Panc1 (cell line): ENCODE measurements around the gene GPHN. TPM values are rescaled to one million over a fixed set of nuclear protein-coding genes. Genes with fewer than 3 reads are reported as not detected.

Source experiments
- ATAC-seq: fragments of 200-7000 bp; cut with Tn5 transposase; 2 replicates; pipeline ENCODE4 v1.9.1; 2020; ENCODE audit warnings: mild to moderate bottlenecking, moderate library complexity
- BruUV-seq: library from RNA; stranded (reverse); fragments of 400-500 nt; replicated peaks from 2 replicates; lab custom pipeline; 2021; lab: Mats Ljungman, UMichigan
- CTCF ChIA-PET: fragments of 300-600 bp; sonication (Branson Sonifier 250); formaldehyde crosslinking; loops from one replicate; lab custom pipeline; 2022; ENCODE audit warnings: antibody characterized with exemption; lab: Charles Lee
- POLR2A ChIA-PET: fragments of 300-600 bp; sonication (Branson Sonifier 250); formaldehyde crosslinking; loops from one replicate; lab custom pipeline; 2022; ENCODE audit warnings: antibody characterized with exemption; lab: Charles Lee
- DNase-seq: peaks from one replicate; pipeline ENCODE4 v3.0.0-alpha.2; 2010; ENCODE audit warnings: low read depth, low spot score
- H3K27ac ChIP-seq: 2 replicates; pipeline ENCODE4 v1.5.1; 2011; ENCODE audit warnings: mild to moderate bottlenecking, low read length, inconsistent platforms
- H3K27me3 ChIP-seq: fragments of 200-500 bp; sonication (Bioruptor generic); 2 replicates; pipeline ENCODE4 v1.6.0; 2014; ENCODE audit warnings: low read length, inconsistent platforms; ENCODE audit not compliant: control insufficient read depth, insufficient read depth
- H3K36me3 ChIP-seq: fragments of 200-500 bp; sonication (Bioruptor generic); 2 replicates; pipeline ENCODE4 v1.5.1; 2014; ENCODE audit warnings: inconsistent platforms, mild to moderate bottlenecking, low read length, moderate library complexity; ENCODE audit not compliant: control insufficient read depth, insufficient read depth
- H3K4me1 ChIP-seq: 2 replicates; pipeline ENCODE4 v1.5.1; 2011; ENCODE audit warnings: inconsistent platforms, mild to moderate bottlenecking, low read length, moderate library complexity; ENCODE audit not compliant: control insufficient read depth, insufficient read depth
- H3K4me3 ChIP-seq, 2 experiments: 2 replicates each; pipeline ENCODE4 v1.5.1; 2011 to 2012; ENCODE audit warnings: low read depth in 2 of 2, low read length in 2 of 2, mild to moderate bottlenecking in 2 of 2, inconsistent platforms in 1 of 2, moderate library complexity in 1 of 2
- H3K9me3 ChIP-seq: fragments of 200-500 bp; sonication (Bioruptor generic); 2 replicates; pipeline ENCODE4 v1.5.1; 2014; ENCODE audit warnings: low read depth, mild to moderate bottlenecking, inconsistent platforms, low read length, moderate library complexity; ENCODE audit not compliant: control insufficient read depth, insufficient read depth
- CTCF ChIP-seq: fragments of 450-650 bp; IDR thresholded peaks from 2 replicates; pipeline ENCODE4 v1.5.1; 2017; ENCODE audit warnings: mild to moderate bottlenecking
- POLR2AphosphoS5 ChIP-seq: IDR thresholded peaks from 2 replicates; pipeline ENCODE4 v1.6.1; 2012; ENCODE audit warnings: mild to moderate bottlenecking, low read depth, low read length, moderate library complexity
- REST ChIP-seq, 2 experiments: IDR thresholded peaks; 2 replicates each; pipeline ENCODE4 v1.6.1; 2011 to 2012; ENCODE audit warnings: low read depth in 2 of 2, control low read depth in 1 of 2, low read length in 1 of 2, mild to moderate bottlenecking in 1 of 2, moderate library complexity in 1 of 2; ENCODE audit not compliant: insufficient read depth in 1 of 2
- SIN3A ChIP-seq: IDR thresholded peaks from 2 replicates; pipeline ENCODE4 v1.6.1; 2012; ENCODE audit warnings: low read depth, mild to moderate bottlenecking, low read length, moderate library complexity, borderline replicate concordance; ENCODE audit not compliant: insufficient read depth
- TCF7L2 ChIP-seq: IDR thresholded peaks from 2 replicates; pipeline ENCODE4 v1.6.1; 2011; ENCODE audit warnings: mild to moderate bottlenecking, low read depth, low read length, inconsistent platforms
- in situ Hi-C: cut with HindIII; loops from 2 replicates; pipeline ENCODE4 v1.10.0; 2016; ENCODE audit warnings: low sequenced_read_pairs, low pct_unique_long_range_greater_than_20kb
- intact Hi-C: fragments of 100-400 bp; cut with micrococcal nuclease; formaldehyde crosslinking; loops from one replicate; pipeline ENCODE4 v1.10.0; 2022; ENCODE audit not compliant: unreplicated experiment
- total RNA-seq: library from RNA; stranded (reverse); gene quantifications from one replicate; pipeline ENCODE4 v1.2.1, GENCODE V29; 2021; ENCODE audit not compliant: unreplicated experiment

GPHN gene
- total RNA-seq, 1 experiment from 2014 or later: 26.6 TPM

GRCh38 chr14:66972469-66972868 is 464.5 kb downstream of the GPHN start:
- no peak overlapping the region for H3K27ac ChIP-seq
- intact Hi-C loops: no loop called here
- in situ Hi-C loops: no loop called here
- no peak overlapping the region for H3K4me3 ChIP-seq
- DNase-seq (no peak), ATAC-seq (no peak)
- TF ChIP-seq SIN3A: no peak
- no peak for TF ChIP-seq REST (IDR thresholded peaks at IDR 0.05; ENCODE audit: insufficient read depth in 1 of 2, low read depth in 2 of 2, low read length in 1 of 2)
- no peak for TF ChIP-seq TCF7L2
- no peak for TF ChIP-seq POLR2AphosphoS5
- no peak for TF ChIP-seq CTCF
- no peaks in the 10 kb centered on the region for H3K27me3 ChIP-seq
- POLR2A ChIA-PET: interaction anchor here (0.6 kb wide), 1 partner anchor 112 kb away, joined by 3 read pairs; no protein-coding TSS in a partner anchor
- CTCF ChIA-PET: no interaction called here
- H3K36me3 ChIP-seq: no peaks in the 10 kb centered on the region
- H3K4me1 ChIP-seq: no peaks in the 10 kb centered on the region
- BruUV-seq: no TSS peak
- H3K9me3 ChIP-seq: no peaks in the 10 kb centered on the region

- POLR2A ChIA-PET: no interaction called here
These were observed 466.6 kb downstream of the GPHN start for GRCh38 chr14:66974397-66975025.

More at GRCh38 chr14:66974397-66975025, 466.6 kb downstream of the GPHN start:
- CTCF ChIA-PET: no interaction called here
- in situ Hi-C loops (no loop called here), intact Hi-C loops (no loop called here)
- DNase-seq: no peak
- no peaks in the 10 kb centered on the region for H3K4me1 ChIP-seq
- no peak overlapping the region for H3K27ac ChIP-seq
- H3K4me3 ChIP-seq: no peak overlapping the region
- TF ChIP-seq CTCF: no peak
- no peak for TF ChIP-seq POLR2AphosphoS5
- no peak for TF ChIP-seq REST (IDR thresholded peaks at IDR 0.05; ENCODE audit: insufficient read depth in 1 of 2, low read depth in 2 of 2, low read length in 1 of 2)
- TF ChIP-seq TCF7L2: no peak
- no peak for TF ChIP-seq SIN3A
- no peaks in the 10 kb centered on the region for H3K9me3 ChIP-seq
- H3K27me3 ChIP-seq: no peaks in the 10 kb centered on the region
- no TSS peak for BruUV-seq
- no peaks in the 10 kb centered on the region for H3K36me3 ChIP-seq
- ATAC-seq: no peak
